DND-41 (cell line): Measurements from ENCODE around the gene FAM83C.

Experiments
- CTCF ChIP-seq: IDR thresholded peaks from 2 replicates; pipeline ENCODE4 v1.5.1; 2012; ENCODE audit warnings: borderline replicate concordance, low read length, moderate library complexity, mild to moderate bottlenecking; ENCODE audit not compliant: poor library complexity, severe bottlenecking; ENCODE audit errors: extremely low read depth
- EZH2 ChIP-seq: IDR thresholded peaks from 3 replicates; pipeline ENCODE4 v1.6.1; 2012; ENCODE audit warnings: borderline replicate concordance, low read depth, mild to moderate bottlenecking, moderate library complexity, low read length, inconsistent platforms; ENCODE audit not compliant: severe bottlenecking

- TF ChIP-seq EZH2 = no peak
- no peak for TF ChIP-seq CTCF
Observed at GRCh38 chr20:35279040-35279439, 13.2 kb downstream of the FAM83C start.
